Endothelial cell of umbilical vein (primary cell): ENCODE data around the gene DENND1B. TPM values are rescaled to one million over a fixed set of nuclear protein-coding genes. Genes with fewer than 3 reads are reported as not detected.

Experiments used
- BruUV-seq: library from RNA; stranded (reverse); fragments of 400-500 nt; replicated peaks from 2 replicates; lab custom pipeline; 2021; lab: Mats Ljungman, UMichigan
- CTCF ChIA-PET: fragments of 300-600, 350-600 bp; sonication (Branson Sonifier 250); formaldehyde crosslinking; loops from one replicate; lab custom pipeline; 2021; ENCODE audit warnings: antibody characterized with exemption, inconsistent platforms; lab: Charles Lee
- POLR2A ChIA-PET: fragments of 300-600, 350-600 bp; sonication (Branson Sonifier 250); formaldehyde crosslinking; loops from one replicate; lab custom pipeline; 2021; ENCODE audit warnings: antibody characterized with exemption, inconsistent platforms; lab: Charles Lee
- DNase-seq: peaks from one replicate; pipeline ENCODE4 v3.0.0-alpha.2; 2011; ENCODE audit warnings: low read depth, low spot score
- FAIRE-seq: peaks from 2 replicates; lab custom pipeline; 2011; peaks lifted over from hg19 to GRCh38; lab: Jason Lieb, UNC
- H2AFZ ChIP-seq: 2 replicates; pipeline ENCODE4 v1.6.0; 2012; ENCODE audit warnings: low read depth, low read length, control low read depth, inconsistent platforms
- H3K27ac ChIP-seq: 2 replicates; pipeline ENCODE4 v1.5.1; 2011; ENCODE audit warnings: low read depth, mild to moderate bottlenecking, control low read depth, low read length, moderate library complexity; ENCODE audit not compliant: insufficient read depth
- H3K27me3 ChIP-seq, 2 experiments: 2 replicates each; pipeline versions ENCODE4 v1.6.0 to v1.6.1; 2011; ENCODE audit warnings: low read length in 2 of 2, mixed read lengths in 1 of 2; ENCODE audit not compliant: control insufficient read depth in 2 of 2, insufficient read depth in 2 of 2
- H3K36me3 ChIP-seq, 2 experiments: 2 replicates in 1 of 2; 3 replicates in 1 of 2; pipeline ENCODE4 v1.5.1; 2011; ENCODE audit warnings: low read length in 2 of 2, mild to moderate bottlenecking in 1 of 2, moderate library complexity in 1 of 2; ENCODE audit not compliant: control insufficient read depth in 2 of 2, insufficient read depth in 2 of 2; ENCODE audit errors: extremely low read depth in 1 of 2
- H3K4me1 ChIP-seq: 3 replicates; pipeline ENCODE4 v1.5.1; 2011; ENCODE audit warnings: mild to moderate bottlenecking, low read length; ENCODE audit not compliant: control insufficient read depth, insufficient read depth; ENCODE audit errors: extremely low read depth
- H3K4me2 ChIP-seq: 2 replicates; pipeline ENCODE4 v1.6.1; 2011; ENCODE audit warnings: low read length, control low read depth, mixed read lengths; ENCODE audit not compliant: insufficient read depth
- H3K4me3 ChIP-seq, 3 experiments: fragments of 200-600 bp in 1 of 3; sonication (generic), shearing (Covaris generic) in 1 of 3; replicated peaks in 1 of 3; 2 replicates each; pipeline ENCODE4 v1.5.1; 2011 to 2016; ENCODE audit warnings: control low read depth in 3 of 3, low read length in 3 of 3, mild to moderate bottlenecking in 2 of 3, inconsistent platforms in 1 of 3, low read depth in 1 of 3, moderate library complexity in 1 of 3; ENCODE audit not compliant: insufficient read depth in 1 of 3
- H3K79me2 ChIP-seq: 2 replicates; pipeline ENCODE4 v1.6.0; 2012; ENCODE audit warnings: low read length, inconsistent platforms; ENCODE audit not compliant: control insufficient read depth, insufficient read depth
- H3K9ac ChIP-seq: replicated peaks from 2 replicates; pipeline ENCODE3; 2011; ENCODE audit warnings: low read length, control low read depth; ENCODE audit not compliant: insufficient read depth; ENCODE audit errors: extremely low read depth
- H3K9me1 ChIP-seq: replicated peaks from 3 replicates; pipeline ENCODE4 v1.6.0; 2011; ENCODE audit warnings: mild to moderate bottlenecking, low read length; ENCODE audit not compliant: control insufficient read depth, insufficient read depth; ENCODE audit errors: extremely low read depth
- H3K9me3 ChIP-seq: replicated peaks from 2 replicates; pipeline ENCODE4 v1.5.1; 2012; ENCODE audit warnings: low read length, inconsistent platforms; ENCODE audit not compliant: control insufficient read depth, insufficient read depth
- H4K20me1 ChIP-seq: replicated peaks from 2 replicates; pipeline ENCODE3; 2011; ENCODE audit warnings: mild to moderate bottlenecking, low read length; ENCODE audit not compliant: control insufficient read depth, insufficient read depth; ENCODE audit errors: extremely low read depth
- EZH2 ChIP-seq: IDR thresholded peaks from 2 replicates; pipeline ENCODE4 v1.6.1; 2012; ENCODE audit warnings: borderline replicate concordance, low read depth, mild to moderate bottlenecking, moderate library complexity, low read length, inconsistent platforms; ENCODE audit not compliant: severe bottlenecking
- FOS ChIP-seq: IDR thresholded peaks from 2 replicates; pipeline ENCODE4 v1.6.1; 2011; ENCODE audit warnings: mild to moderate bottlenecking, low read length, moderate library complexity, borderline replicate concordance; ENCODE audit not compliant: insufficient read depth
- GATA2 ChIP-seq: IDR thresholded peaks from 2 replicates; pipeline ENCODE4 v1.7.0; 2011; ENCODE audit warnings: low read depth, mild to moderate bottlenecking, moderate library complexity, mixed read lengths, low read length; ENCODE audit not compliant: insufficient read length, insufficient read depth
- JUN ChIP-seq: IDR thresholded peaks from 2 replicates; pipeline ENCODE4 v1.6.1; 2011; ENCODE audit warnings: borderline replicate concordance, low read depth; ENCODE audit not compliant: insufficient read length, insufficient read depth
- MYC ChIP-seq: IDR thresholded peaks from one replicate; pipeline ENCODE4 v1.6.1; 2011; ENCODE audit warnings: mild to moderate bottlenecking, low read depth, low read length
- POLR2A ChIP-seq: IDR thresholded peaks from 2 replicates; pipeline ENCODE4 v1.6.1; 2012; ENCODE audit warnings: low read depth, mild to moderate bottlenecking, control low read depth, low read length
- POLR2AphosphoS5 ChIP-seq: IDR thresholded peaks from 2 replicates; pipeline ENCODE4 v1.6.1; 2012; ENCODE audit warnings: low read depth, mild to moderate bottlenecking, control low read depth, low read length, moderate library complexity; ENCODE audit not compliant: insufficient read depth
- dilution Hi-C: fragments of 300-500 bp; cut with MboI; formaldehyde crosslinking; loops from one replicate; pipeline ENCODE4 v1.15.0; 2019; ENCODE audit warnings: low sequenced_read_pairs; ENCODE audit not compliant: extremely low pct_ligation_motif_present
- intact Hi-C: fragments of 100-400 bp; cut with micrococcal nuclease; formaldehyde crosslinking; loops from one replicate; pipeline ENCODE4 v1.10.0; 2022
- polyA plus RNA-seq, 4 experiments: library from polyadenylated mRNA; depleted of rRNA in 3 of 4; stranded (reverse) in 3 of 4; unstranded in 1 of 4; fragments of >200 nt; gene quantifications; 2 replicates each; pipeline versions ENCODE4 v1.2.1 to v1.2.3, GENCODE V29; 2011 to 2012; ENCODE audit warnings: missing spikeins in 1 of 4
- total RNA-seq: library from RNA; stranded (reverse); gene quantifications from 2 replicates; pipeline ENCODE4 v1.2.3, GENCODE V29; 2021
- TF ChIP-seq, protein P1 (sequence below): IDR thresholded peaks from 2 replicates; pipeline ENCODE4 v1.6.1; 2011; ENCODE audit not compliant: insufficient read depth, insufficient read length
- TF ChIP-seq, protein P2 (sequence below), 2 donors: IDR thresholded peaks; 1 replicate in 1 of 2; 2 replicates in 1 of 2; pipeline ENCODE4 v1.5.1; 2011; ENCODE audit warnings: low read length in 2 of 2, mild to moderate bottlenecking in 2 of 2, moderate library complexity in 2 of 2, control low read depth in 1 of 2, inconsistent platforms in 1 of 2, low read depth in 1 of 2; ENCODE audit not compliant: insufficient read depth in 1 of 2; ENCODE audit errors: extremely low read depth in 1 of 2

Gene DENND1B
- total and polyA plus RNA-seq, 2 donors (not counting 3 experiments of a cell fraction or from before 2014, with no cell fraction given) = 0.97 to 3.3 TPM

DNA sequence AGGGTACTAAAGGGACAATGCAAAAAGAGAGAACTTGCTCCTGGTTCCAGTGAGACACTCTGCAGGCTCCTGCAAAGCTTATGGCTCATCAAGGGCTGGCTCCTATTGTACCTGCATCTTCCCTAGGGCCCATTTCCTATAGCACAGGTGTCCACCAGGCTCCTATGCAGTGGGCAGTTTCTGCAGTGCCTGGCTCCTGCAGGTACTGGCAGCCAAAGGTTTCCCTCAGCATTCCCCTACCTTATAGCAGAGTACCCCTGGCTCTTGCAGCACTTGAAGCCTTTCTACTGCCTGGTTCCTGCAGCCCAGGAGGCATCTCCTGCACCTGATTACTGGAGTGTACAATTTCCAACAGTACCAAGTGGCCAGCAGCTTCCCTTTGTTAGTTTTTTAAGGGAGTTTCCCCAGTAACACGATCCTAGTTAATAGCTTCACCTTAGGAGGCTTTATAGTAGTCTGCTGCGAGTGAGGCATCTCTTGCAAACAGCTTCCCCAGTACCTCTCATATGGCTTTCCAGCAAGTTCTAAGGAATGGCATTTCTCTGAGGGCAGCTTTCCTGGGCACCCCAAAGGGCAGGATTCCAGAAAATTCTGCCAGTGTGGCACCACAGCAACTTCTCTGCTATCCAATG, 141.7 kb downstream of the DENND1B start:
- Histone ChIP-seq H3K4me1 (peaks cover 4% of the 10 kb centered on the region), H3K27me3 (no peaks in the 10 kb centered on the region), H3K79me2 (no peaks in the 10 kb centered on the region), H2AFZ (no peak overlapping the region), H3K27ac (no peak overlapping the region), H3K4me2 (no peak overlapping the region), H3K9ac (no peak overlapping the region), H3K4me3 (no peak overlapping the region), H3K9me1 (no peaks in the 10 kb centered on the region), H4K20me1 (no peaks in the 10 kb centered on the region), H3K9me3 (no peaks in the 10 kb centered on the region), H3K36me3 (no peaks in the 10 kb centered on the region)
- dilution Hi-C loops (no loop called here), intact Hi-C loops (no loop called here)
- POLR2A ChIA-PET = no interaction called here
- TF ChIP-seq, protein P1, sequence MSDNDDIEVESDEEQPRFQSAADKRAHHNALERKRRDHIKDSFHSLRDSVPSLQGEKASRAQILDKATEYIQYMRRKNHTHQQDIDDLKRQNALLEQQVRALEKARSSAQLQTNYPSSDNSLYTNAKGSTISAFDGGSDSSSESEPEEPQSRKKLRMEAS = no peak
- TF ChIP-seq MYC = no peak
- TF ChIP-seq, protein P2, sequence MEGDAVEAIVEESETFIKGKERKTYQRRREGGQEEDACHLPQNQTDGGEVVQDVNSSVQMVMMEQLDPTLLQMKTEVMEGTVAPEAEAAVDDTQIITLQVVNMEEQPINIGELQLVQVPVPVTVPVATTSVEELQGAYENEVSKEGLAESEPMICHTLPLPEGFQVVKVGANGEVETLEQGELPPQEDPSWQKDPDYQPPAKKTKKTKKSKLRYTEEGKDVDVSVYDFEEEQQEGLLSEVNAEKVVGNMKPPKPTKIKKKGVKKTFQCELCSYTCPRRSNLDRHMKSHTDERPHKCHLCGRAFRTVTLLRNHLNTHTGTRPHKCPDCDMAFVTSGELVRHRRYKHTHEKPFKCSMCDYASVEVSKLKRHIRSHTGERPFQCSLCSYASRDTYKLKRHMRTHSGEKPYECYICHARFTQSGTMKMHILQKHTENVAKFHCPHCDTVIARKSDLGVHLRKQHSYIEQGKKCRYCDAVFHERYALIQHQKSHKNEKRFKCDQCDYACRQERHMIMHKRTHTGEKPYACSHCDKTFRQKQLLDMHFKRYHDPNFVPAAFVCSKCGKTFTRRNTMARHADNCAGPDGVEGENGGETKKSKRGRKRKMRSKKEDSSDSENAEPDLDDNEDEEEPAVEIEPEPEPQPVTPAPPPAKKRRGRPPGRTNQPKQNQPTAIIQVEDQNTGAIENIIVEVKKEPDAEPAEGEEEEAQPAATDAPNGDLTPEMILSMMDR (IDR thresholded peaks at IDR 0.05; ENCODE audit: extremely low read depth in 1 of 2, insufficient read depth in 1 of 2, low read depth in 1 of 2, low read length in 2 of 2) = no peak
- TF ChIP-seq EZH2 = no peak
- TF ChIP-seq POLR2AphosphoS5 = no peak
- no peak for TF ChIP-seq FOS
- TF ChIP-seq JUN = no peak
- TF ChIP-seq POLR2A = no peak
- no peak for TF ChIP-seq GATA2
- no TSS peak for BruUV-seq
- FAIRE-seq = no peak
- CTCF ChIA-PET = interaction anchor here (0.7 to 1.4 kb wide), 2 partner anchors 10 to 14 kb away, joined by 3 to 4 read pairs; no protein-coding TSS in a partner anchor
- no peak for DNase-seq
